Endothelial cell of umbilical vein (primary cell): ENCODE results near the gene ZNF724. TPM values are rescaled to one million over a fixed set of nuclear protein-coding genes. Genes with fewer than 3 reads are reported as not detected.

Source experiments
- BruUV-seq: library from RNA; stranded (reverse); fragments of 400-500 nt; replicated peaks from 2 replicates; lab custom pipeline; 2021; lab: Mats Ljungman, UMichigan
- CTCF ChIA-PET: fragments of 300-600, 350-600 bp; sonication (Branson Sonifier 250); formaldehyde crosslinking; loops from one replicate; lab custom pipeline; 2021; ENCODE audit warnings: antibody characterized with exemption, inconsistent platforms; lab: Charles Lee
- POLR2A ChIA-PET: fragments of 300-600, 350-600 bp; sonication (Branson Sonifier 250); formaldehyde crosslinking; loops from one replicate; lab custom pipeline; 2021; ENCODE audit warnings: antibody characterized with exemption, inconsistent platforms; lab: Charles Lee
- DNase-seq: peaks from one replicate; pipeline ENCODE4 v3.0.0-alpha.2; 2011; ENCODE audit warnings: low read depth, low spot score
- FAIRE-seq: peaks from 2 replicates; lab custom pipeline; 2011; peaks lifted over from hg19 to GRCh38; lab: Jason Lieb, UNC
- H2AFZ ChIP-seq: 2 replicates; pipeline ENCODE4 v1.6.0; 2012; ENCODE audit warnings: low read depth, low read length, control low read depth, inconsistent platforms
- H3K27ac ChIP-seq: 2 replicates; pipeline ENCODE4 v1.5.1; 2011; ENCODE audit warnings: low read depth, mild to moderate bottlenecking, control low read depth, low read length, moderate library complexity; ENCODE audit not compliant: insufficient read depth
- H3K27me3 ChIP-seq, 2 experiments: 2 replicates each; pipeline versions ENCODE4 v1.6.0 to v1.6.1; 2011; ENCODE audit warnings: low read length in 2 of 2, mixed read lengths in 1 of 2; ENCODE audit not compliant: control insufficient read depth in 2 of 2, insufficient read depth in 2 of 2
- H3K36me3 ChIP-seq, 2 experiments: 2 replicates in 1 of 2; 3 replicates in 1 of 2; pipeline ENCODE4 v1.5.1; 2011; ENCODE audit warnings: low read length in 2 of 2, mild to moderate bottlenecking in 1 of 2, moderate library complexity in 1 of 2; ENCODE audit not compliant: control insufficient read depth in 2 of 2, insufficient read depth in 2 of 2; ENCODE audit errors: extremely low read depth in 1 of 2
- H3K4me1 ChIP-seq: 3 replicates; pipeline ENCODE4 v1.5.1; 2011; ENCODE audit warnings: mild to moderate bottlenecking, low read length; ENCODE audit not compliant: control insufficient read depth, insufficient read depth; ENCODE audit errors: extremely low read depth
- H3K4me2 ChIP-seq: 2 replicates; pipeline ENCODE4 v1.6.1; 2011; ENCODE audit warnings: low read length, control low read depth, mixed read lengths; ENCODE audit not compliant: insufficient read depth
- H3K4me3 ChIP-seq, 3 experiments: fragments of 200-600 bp in 1 of 3; sonication (generic), shearing (Covaris generic) in 1 of 3; replicated peaks in 1 of 3; 2 replicates each; pipeline ENCODE4 v1.5.1; 2011 to 2016; ENCODE audit warnings: control low read depth in 3 of 3, low read length in 3 of 3, mild to moderate bottlenecking in 2 of 3, inconsistent platforms in 1 of 3, low read depth in 1 of 3, moderate library complexity in 1 of 3; ENCODE audit not compliant: insufficient read depth in 1 of 3
- H3K79me2 ChIP-seq: 2 replicates; pipeline ENCODE4 v1.6.0; 2012; ENCODE audit warnings: low read length, inconsistent platforms; ENCODE audit not compliant: control insufficient read depth, insufficient read depth
- H3K9ac ChIP-seq: replicated peaks from 2 replicates; pipeline ENCODE3; 2011; ENCODE audit warnings: low read length, control low read depth; ENCODE audit not compliant: insufficient read depth; ENCODE audit errors: extremely low read depth
- H3K9me1 ChIP-seq: replicated peaks from 3 replicates; pipeline ENCODE4 v1.6.0; 2011; ENCODE audit warnings: mild to moderate bottlenecking, low read length; ENCODE audit not compliant: control insufficient read depth, insufficient read depth; ENCODE audit errors: extremely low read depth
- H3K9me3 ChIP-seq: replicated peaks from 2 replicates; pipeline ENCODE4 v1.5.1; 2012; ENCODE audit warnings: low read length, inconsistent platforms; ENCODE audit not compliant: control insufficient read depth, insufficient read depth
- H4K20me1 ChIP-seq: replicated peaks from 2 replicates; pipeline ENCODE3; 2011; ENCODE audit warnings: mild to moderate bottlenecking, low read length; ENCODE audit not compliant: control insufficient read depth, insufficient read depth; ENCODE audit errors: extremely low read depth
- CTCF ChIP-seq, 2 donors: IDR thresholded peaks; 1 replicate in 1 of 2; 2 replicates in 1 of 2; pipeline ENCODE4 v1.5.1; 2011; ENCODE audit warnings: low read length in 2 of 2, mild to moderate bottlenecking in 2 of 2, moderate library complexity in 2 of 2, control low read depth in 1 of 2, inconsistent platforms in 1 of 2, low read depth in 1 of 2; ENCODE audit not compliant: insufficient read depth in 1 of 2; ENCODE audit errors: extremely low read depth in 1 of 2
- EZH2 ChIP-seq: IDR thresholded peaks from 2 replicates; pipeline ENCODE4 v1.6.1; 2012; ENCODE audit warnings: borderline replicate concordance, low read depth, mild to moderate bottlenecking, moderate library complexity, low read length, inconsistent platforms; ENCODE audit not compliant: severe bottlenecking
- FOS ChIP-seq: IDR thresholded peaks from 2 replicates; pipeline ENCODE4 v1.6.1; 2011; ENCODE audit warnings: mild to moderate bottlenecking, low read length, moderate library complexity, borderline replicate concordance; ENCODE audit not compliant: insufficient read depth
- GATA2 ChIP-seq: IDR thresholded peaks from 2 replicates; pipeline ENCODE4 v1.7.0; 2011; ENCODE audit warnings: low read depth, mild to moderate bottlenecking, moderate library complexity, mixed read lengths, low read length; ENCODE audit not compliant: insufficient read length, insufficient read depth
- JUN ChIP-seq: IDR thresholded peaks from 2 replicates; pipeline ENCODE4 v1.6.1; 2011; ENCODE audit warnings: borderline replicate concordance, low read depth; ENCODE audit not compliant: insufficient read length, insufficient read depth
- MAX ChIP-seq: IDR thresholded peaks from 2 replicates; pipeline ENCODE4 v1.6.1; 2011; ENCODE audit not compliant: insufficient read depth, insufficient read length
- MYC ChIP-seq: IDR thresholded peaks from one replicate; pipeline ENCODE4 v1.6.1; 2011; ENCODE audit warnings: mild to moderate bottlenecking, low read depth, low read length
- POLR2A ChIP-seq: IDR thresholded peaks from 2 replicates; pipeline ENCODE4 v1.6.1; 2012; ENCODE audit warnings: low read depth, mild to moderate bottlenecking, control low read depth, low read length
- POLR2AphosphoS5 ChIP-seq: IDR thresholded peaks from 2 replicates; pipeline ENCODE4 v1.6.1; 2012; ENCODE audit warnings: low read depth, mild to moderate bottlenecking, control low read depth, low read length, moderate library complexity; ENCODE audit not compliant: insufficient read depth
- dilution Hi-C: fragments of 300-500 bp; cut with MboI; formaldehyde crosslinking; loops from one replicate; pipeline ENCODE4 v1.15.0; 2019; ENCODE audit warnings: low sequenced_read_pairs; ENCODE audit not compliant: extremely low pct_ligation_motif_present
- intact Hi-C: fragments of 100-400 bp; cut with micrococcal nuclease; formaldehyde crosslinking; loops from one replicate; pipeline ENCODE4 v1.10.0; 2022
- polyA plus RNA-seq, 4 experiments: library from polyadenylated mRNA; depleted of rRNA in 3 of 4; stranded (reverse) in 3 of 4; unstranded in 1 of 4; fragments of >200 nt; gene quantifications; 2 replicates each; pipeline versions ENCODE4 v1.2.1 to v1.2.3, GENCODE V29; 2011 to 2012; ENCODE audit warnings: missing spikeins in 1 of 4
- total RNA-seq: library from RNA; stranded (reverse); gene quantifications from 2 replicates; pipeline ENCODE4 v1.2.3, GENCODE V29; 2021

ZNF724 gene
- total and polyA plus RNA-seq, 2 donors (not counting 3 experiments of a cell fraction or from before 2014, with no cell fraction given): 0.77 to 6.0 TPM

GRCh38 chr19:23203841-23204344 lies 46.3 kb downstream of the ZNF724 start:
- POLR2A ChIA-PET: no interaction called here
- Histone ChIP-seq H3K27ac (no peak overlapping the region), H3K9me1 (no peaks in the 10 kb centered on the region), H3K4me1 (no peaks in the 10 kb centered on the region), H3K36me3 (no peaks in the 10 kb centered on the region), H3K4me2 (no peak overlapping the region), H3K27me3 (no peaks in the 10 kb centered on the region), H2AFZ (no peak overlapping the region), H3K79me2 (no peaks in the 10 kb centered on the region), H3K9ac (no peak overlapping the region), H4K20me1 (no peaks in the 10 kb centered on the region), H3K4me3 (no peak overlapping the region), H3K9me3 (no peaks in the 10 kb centered on the region)
- FAIRE-seq: no peak
- BruUV-seq: no TSS peak
- CTCF ChIA-PET: no interaction called here
- intact Hi-C loops: no loop called here
- dilution Hi-C loops: no loop called here
- TF ChIP-seq POLR2AphosphoS5 (no peak), CTCF (IDR thresholded peaks at IDR 0.05; ENCODE audit: extremely low read depth in 1 of 2, insufficient read depth in 1 of 2, low read depth in 1 of 2, low read length in 2 of 2) (no peak), EZH2 (no peak), JUN (no peak), FOS (no peak), POLR2A (no peak)
- no peak for DNase-seq

- H3K27ac ChIP-seq: no peak overlapping the region
- no peak overlapping the region for H3K4me3 ChIP-seq
- no peaks in the 10 kb centered on the region for H3K27me3 ChIP-seq
- no peaks in the 10 kb centered on the region for H3K9me1 ChIP-seq
- no peaks in the 10 kb centered on the region for H4K20me1 ChIP-seq
- H3K9ac ChIP-seq: no peak overlapping the region
- no peak overlapping the region for H2AFZ ChIP-seq
- no peaks in the 10 kb centered on the region for H3K9me3 ChIP-seq
- H3K4me1 ChIP-seq: no peaks in the 10 kb centered on the region
- no peak overlapping the region for H3K4me2 ChIP-seq
- POLR2A ChIA-PET: no interaction called here
- TF ChIP-seq GATA2 (no peak), JUN (no peak), FOS (no peak), CTCF (IDR thresholded peaks at IDR 0.05; ENCODE audit: extremely low read depth in 1 of 2, insufficient read depth in 1 of 2, low read depth in 1 of 2, low read length in 2 of 2) (no peak), MAX (no peak), MYC (no peak), EZH2 (no peak), POLR2AphosphoS5 (no peak), POLR2A (no peak)
- dilution Hi-C loops: no loop called here
- CTCF ChIA-PET: no interaction called here
- no peaks in the 10 kb centered on the region for H3K79me2 ChIP-seq
- no TSS peak for BruUV-seq
- no peak for FAIRE-seq
- no peaks in the 10 kb centered on the region for H3K36me3 ChIP-seq
- intact Hi-C loops: no loop called here
- no peak for DNase-seq
Measured at GRCh38 chr19:23190341-23190740, 59.9 kb downstream of the ZNF724 start.
